HG02678 (cell line): ENCODE measurements around the gene ATP5F1E.
"Not testable (repeated sequence)": the region's sequence is repeated elsewhere in the genome, so short reads cannot be mapped to it uniquely, and the experiment has no call there.

ENCODE experiments used
- ATAC-seq: cut with Tn5 transposase; IDR thresholded peaks from one replicate; pipeline ENCODE4 v1.9.1; 2021; ENCODE audit warnings: mild to moderate bottlenecking, moderate library complexity; ENCODE audit not compliant: unreplicated experiment

The ATP5F1E gene

DNA sequence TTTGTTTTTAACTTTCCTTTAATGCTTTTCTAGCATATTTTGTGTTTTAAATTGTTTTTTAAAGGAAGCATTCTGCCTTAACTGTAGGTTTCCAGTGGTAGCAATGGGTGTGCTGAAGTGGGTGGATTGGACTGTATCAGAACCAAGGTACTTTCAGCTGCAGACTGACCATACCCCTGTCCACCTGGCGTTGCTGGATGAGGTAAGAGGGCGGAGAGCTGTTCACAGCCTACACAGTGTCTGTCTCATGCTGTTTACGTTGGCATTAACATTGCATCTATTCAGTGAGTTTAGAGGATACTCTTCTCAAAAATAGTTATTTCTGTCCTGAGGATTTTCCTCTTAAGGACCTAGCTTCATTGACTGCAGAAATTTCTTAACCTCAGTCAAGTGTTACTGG is 39.2 kb downstream of the ATP5F1E start:
- ATAC-seq: no peak

DNA sequence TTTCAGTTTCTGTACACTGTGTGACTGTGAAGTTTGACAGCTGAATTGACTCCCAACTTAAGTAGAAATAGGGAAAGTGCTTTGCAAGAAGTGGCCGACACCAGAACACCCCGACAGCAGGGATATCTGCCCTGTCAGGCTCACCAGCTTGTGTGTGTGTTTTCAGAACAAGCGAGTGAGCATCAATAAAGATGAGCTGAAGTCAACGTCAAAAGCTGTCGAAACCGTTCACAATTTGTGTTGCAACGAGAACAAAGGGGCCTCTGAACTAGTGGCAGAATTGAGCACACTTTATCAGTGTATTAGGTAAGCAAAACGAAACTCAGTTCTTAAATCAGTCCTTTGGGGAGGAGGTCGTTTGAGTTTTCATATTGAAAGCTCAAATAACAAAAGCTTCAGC is 40.4 kb downstream of the ATP5F1E start:
- ATAC-seq: no peak

DNA sequence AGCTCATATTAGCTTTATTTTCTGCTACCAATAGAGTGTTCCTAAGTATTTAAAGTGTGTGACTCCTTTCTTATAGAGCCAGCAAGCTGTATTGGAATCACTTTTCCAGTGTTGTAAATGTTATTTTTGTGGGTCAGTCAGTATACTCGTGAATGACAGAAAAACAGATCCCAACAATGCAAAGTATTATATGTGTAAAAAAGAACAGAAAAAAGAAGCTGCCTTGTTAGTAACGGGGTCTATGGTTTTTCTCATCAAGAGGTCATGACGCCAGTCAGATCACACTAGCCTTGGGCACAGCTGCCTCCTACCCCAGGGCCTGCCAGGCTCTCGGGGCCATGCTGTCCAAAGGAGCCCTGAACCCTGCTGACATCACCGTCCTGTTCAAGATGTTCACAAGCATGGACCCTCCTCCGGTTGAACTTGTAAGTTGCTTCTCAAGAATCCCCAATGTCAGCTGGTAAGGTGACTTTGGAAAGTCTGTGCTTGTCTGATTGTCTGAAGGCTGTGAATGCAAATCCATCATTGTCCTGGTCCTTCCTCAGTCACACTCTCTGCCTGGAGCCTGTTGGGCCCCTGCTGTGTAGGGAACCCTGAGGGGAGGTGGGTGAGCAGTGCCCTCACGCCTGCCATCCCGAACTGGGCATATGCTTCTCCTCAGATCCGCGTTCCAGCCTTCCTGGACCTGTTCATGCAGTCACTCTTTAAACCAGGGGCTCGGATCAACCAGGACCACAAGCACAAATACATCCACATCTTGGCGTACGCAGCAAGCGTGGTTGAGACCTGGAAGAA is 41.3 kb downstream of the ATP5F1E start:
- ATAC-seq: no peak

GRCh38 chr20:58989196-58989595 is 42.9 kb downstream of the ATP5F1E start:
- ATAC-seq: no peak

DNA sequence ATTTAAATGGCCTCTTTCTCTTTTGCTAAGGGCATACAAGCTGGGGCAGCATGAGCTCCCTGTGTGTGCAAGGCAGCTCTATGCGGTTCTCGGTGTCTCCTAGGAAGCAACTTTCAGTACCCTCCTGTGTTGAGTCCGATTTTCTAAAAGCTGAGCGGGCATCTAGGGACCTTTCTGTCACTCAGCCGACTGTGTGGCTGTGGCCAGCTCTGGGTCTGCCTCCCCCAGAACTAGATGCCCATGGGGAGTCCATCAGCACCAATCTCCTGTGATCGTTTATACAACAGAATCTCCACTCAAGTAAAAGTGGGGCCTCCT is 43.6 kb downstream of the ATP5F1E start:
- no peak for ATAC-seq

DNA sequence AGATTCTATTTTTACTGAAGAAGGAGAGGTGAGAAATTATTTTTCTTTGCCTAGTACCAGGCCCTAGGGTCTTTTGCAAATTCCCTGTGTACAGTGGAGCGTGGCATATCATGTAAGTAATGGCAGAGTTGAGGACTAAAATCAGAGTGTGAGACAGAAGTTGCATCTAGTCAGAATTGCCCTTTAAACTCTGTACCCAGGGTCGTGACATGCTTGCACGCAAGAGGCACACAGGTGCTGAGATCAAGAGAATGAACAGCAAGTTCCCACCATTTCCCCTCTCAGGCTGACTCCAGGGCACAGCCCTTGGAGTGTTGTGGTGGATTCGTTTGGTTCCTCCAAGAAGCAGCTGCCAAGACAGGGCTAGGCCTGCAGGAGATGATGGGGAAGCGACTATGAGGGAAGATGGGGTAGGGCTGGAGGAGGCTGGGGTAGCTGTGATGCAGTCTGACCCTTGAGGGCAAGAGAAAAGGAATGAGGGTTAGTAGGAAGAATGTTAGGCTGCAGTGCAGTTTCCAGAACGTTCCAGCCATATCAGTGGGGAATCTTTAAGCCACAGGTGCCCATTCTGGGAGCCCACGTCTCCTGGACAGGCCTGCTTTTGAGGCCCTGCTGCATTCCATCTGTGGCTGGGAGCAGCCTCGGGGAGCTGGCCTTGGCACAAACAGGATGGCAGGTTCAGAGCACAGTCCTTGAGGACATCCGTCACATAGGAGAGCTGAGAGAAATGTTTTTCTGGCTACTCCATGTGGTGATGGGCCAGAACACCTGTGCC is 44.2 kb downstream of the ATP5F1E start:
- no peak for ATAC-seq

- no peak for ATAC-seq
Measured at GRCh38 chr20:58986968-58987517, 45.1 kb downstream of the ATP5F1E start.

GRCh38 chr20:58986286-58986967 is 45.7 kb downstream of the ATP5F1E start:
- ATAC-seq: no peak

GRCh38 chr20:58985656-58986055 is 46.5 kb downstream of the ATP5F1E start:
- no peak for ATAC-seq

GRCh38 chr20:58984691-58985090 is 47.4 kb downstream of the ATP5F1E start:
- no peak for ATAC-seq

- ATAC-seq: not testable (repeated sequence)
Measured at GRCh38 chr20:58983115-58983468, 49.0 kb downstream of the ATP5F1E start.

DNA sequence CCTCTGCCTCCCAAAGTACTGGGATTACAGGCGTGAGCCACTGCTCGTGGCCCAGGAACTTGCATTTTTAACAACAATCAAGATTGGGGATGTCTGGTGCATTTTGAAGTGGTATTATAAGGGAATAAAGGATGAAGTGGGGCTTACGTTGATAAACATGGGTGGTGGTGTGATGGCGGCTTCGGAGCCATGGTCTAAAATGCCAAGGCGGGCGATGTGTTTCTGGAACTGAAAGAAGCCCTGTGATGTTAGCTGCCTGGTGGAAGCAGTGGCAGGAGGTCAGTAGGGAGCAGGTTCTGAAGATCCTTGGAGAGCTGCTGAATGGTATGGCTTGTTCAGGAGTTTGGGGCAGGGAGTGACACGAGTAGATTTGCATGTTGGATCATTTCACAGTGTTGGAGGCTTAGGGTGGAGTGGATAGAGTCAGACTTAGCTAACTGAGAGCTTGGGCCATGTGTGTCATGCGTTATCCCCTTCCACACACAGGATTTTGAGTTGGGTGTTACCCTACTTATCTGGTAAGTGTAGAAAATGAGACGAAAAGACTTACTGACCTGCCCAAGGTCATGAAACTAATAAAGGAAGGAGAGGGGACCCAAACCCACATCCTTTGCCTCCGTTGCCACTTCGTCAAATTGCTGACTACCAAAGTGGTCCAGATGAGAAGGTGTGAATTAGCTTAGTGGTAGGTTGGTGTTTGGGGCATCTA is 49.6 kb downstream of the ATP5F1E start:
- no peak for ATAC-seq

DNA sequence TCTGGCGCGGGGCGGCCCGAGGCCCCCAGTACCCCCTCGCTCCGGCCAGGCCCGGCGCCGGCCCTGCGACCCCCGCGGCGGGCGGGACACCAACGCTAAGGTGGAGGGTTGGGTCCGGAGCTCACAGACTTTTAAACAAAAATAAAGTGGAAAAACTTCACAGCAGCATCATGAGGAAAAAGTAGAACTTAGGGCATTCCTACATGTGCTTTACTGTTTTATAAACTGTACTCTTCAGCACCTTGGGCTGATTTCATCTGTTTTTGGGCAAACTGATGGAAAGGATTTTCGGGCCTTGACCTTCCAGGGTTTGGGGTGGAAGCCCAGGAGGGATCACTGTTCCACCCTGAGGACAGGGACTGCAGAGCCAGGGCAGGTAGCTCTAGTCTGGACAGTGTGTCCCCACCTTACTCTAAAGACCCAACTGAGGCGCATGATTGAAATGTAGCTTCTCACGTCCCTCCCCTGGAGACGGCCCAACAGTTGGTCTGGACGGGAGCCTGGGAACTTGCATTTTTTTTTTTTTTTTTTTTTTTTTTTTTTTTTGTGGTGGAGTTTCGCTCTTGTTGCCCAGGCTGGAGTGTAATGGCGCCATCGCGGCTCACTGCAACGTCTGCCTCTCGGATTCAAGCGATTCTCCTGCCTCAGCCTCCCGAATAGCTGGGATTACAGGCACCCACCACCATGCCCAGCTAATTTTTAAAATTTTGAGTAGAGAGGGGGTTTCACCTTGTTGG is 50.3 kb downstream of the ATP5F1E start:
- no peak for ATAC-seq

DNA sequence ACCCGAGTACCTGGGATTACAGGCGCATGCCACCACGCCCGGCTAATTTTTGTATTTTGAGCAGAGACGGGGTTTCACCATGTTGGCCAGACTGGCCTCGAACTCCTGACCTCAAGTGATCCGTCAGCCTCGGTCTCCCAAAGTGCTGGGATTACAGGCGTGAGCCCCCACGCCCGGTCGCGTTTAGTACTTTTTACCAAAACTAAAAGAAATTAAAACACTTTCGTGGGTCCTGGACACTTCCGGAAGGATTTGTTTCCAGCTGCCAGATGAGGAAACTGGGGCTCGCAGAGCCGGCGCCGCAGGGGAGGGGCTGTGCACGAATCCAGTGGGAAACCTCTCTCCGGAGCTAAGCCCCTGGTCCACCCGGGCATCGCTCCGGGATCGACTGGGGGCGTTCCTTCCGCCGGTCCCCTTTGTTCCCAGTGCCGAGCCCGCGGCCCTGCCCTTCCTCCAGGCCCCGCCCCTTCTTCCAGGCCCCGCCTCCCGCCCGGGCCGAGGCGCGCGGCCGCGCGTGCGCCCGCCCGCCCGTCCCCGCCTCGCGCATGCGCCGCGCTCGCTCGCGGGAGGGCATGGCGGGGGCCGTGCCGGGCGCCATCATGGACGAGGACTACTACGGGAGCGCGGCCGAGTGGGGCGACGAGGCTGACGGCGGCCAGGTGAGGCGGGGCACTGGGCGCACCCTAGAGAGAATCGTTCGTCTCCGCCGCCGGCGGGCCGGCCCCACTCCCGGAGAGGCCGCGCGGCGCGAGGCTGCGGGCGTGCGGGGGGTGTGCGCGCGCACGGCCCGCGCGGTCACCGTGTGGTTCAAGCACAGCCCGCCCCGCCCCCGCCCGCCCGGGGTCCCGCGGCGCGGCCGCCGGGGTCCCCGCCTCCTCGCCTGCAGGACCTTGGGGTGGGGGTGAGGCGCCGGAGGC is 51.2 kb downstream of the ATP5F1E start, which contains the start of gene NELFCD:
Gene NELFCD, plus strand, starts transcription at position 546 of the 917 bp plus-strand sequence. Its CDS starts 54 bp downstream, at position 600.
- ATAC-seq: peak; percentile 77

DNA sequence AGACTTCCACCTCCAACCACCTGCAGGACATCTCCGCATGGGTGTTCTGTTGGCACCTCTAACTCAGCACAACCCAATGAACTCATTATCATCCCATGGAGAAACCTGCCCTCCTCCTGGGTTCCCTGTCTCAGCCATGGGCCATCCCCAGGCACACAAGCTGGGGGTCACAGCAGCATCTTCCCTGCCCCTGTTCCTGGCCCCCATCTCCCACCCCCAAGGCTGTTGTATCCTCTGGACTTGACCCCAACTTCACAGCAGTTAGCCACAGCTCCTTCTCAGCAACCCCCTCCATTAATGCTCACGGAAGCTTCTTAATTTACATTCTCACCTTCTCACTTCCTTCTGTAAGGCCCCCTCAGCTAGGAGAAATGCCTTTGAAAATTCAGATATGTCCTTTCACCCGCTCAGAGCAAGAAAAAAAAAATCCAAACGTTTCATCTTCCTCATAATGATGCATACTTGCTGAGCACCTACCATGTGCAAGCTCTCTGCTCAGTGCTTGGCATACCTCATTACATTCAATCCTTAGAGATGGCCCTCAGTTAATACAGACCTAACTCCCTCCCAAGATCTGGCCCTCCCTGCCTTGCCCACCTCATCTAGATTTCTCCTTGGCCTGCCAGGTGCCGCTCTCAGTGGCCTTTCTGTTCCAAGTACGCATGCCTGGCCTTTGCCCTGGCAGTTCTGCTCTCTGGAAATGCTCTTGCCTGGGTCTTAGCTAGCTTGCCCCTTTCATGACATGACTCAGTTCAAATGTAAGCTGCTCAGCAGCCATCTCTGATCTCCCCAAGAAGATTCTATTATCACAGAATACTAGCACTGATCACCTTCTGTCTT is 53.6 kb downstream of the ATP5F1E start:
- ATAC-seq: no peak

- no peak for ATAC-seq
Measured at GRCh38 chr20:58976061-58976730, 55.9 kb downstream of the ATP5F1E start.
